CD4-positive, alpha-beta memory T cell (primary cell): Measurements from ENCODE around the gene ME3. TPM values are rescaled to one million over a fixed set of nuclear protein-coding genes. Genes with fewer than 3 reads are reported as not detected.

ENCODE experiments used
- CTCF ChIA-PET: fragments of 350-600 bp; sonication (Branson Sonifier 250); formaldehyde crosslinking; loops from one replicate; lab custom pipeline; 2021; ENCODE audit warnings: inconsistent platforms; ENCODE audit not compliant: partially characterized antibody; lab: Charles Lee
- POLR2A ChIA-PET: fragments of 350-600 bp; sonication (Branson Sonifier 250); formaldehyde crosslinking; loops from one replicate; lab custom pipeline; 2021; ENCODE audit not compliant: partially characterized antibody; lab: Charles Lee
- DNase-seq, 5 donors: peaks; one replicate each; pipeline versions ENCODE4 v3.0.0 to v3.0.0-alpha.2; 2020 to 2022; ENCODE audit warnings: mixed read lengths in 1 of 5
- H3K27ac ChIP-seq: one replicate; pipeline ENCODE4 v1.7.0; 2013; ENCODE audit warnings: low read depth, low read length
- H3K27me3 ChIP-seq: 2 replicates; pipeline ENCODE4 v1.7.0; 2013; ENCODE audit warnings: mild to moderate bottlenecking, low read length, moderate library complexity; ENCODE audit not compliant: insufficient read depth
- H3K36me3 ChIP-seq: 2 replicates; pipeline ENCODE4 v1.7.0; 2013; ENCODE audit warnings: mild to moderate bottlenecking, low read length, moderate library complexity; ENCODE audit not compliant: insufficient read depth
- H3K4me1 ChIP-seq: 2 replicates; pipeline ENCODE4 v1.7.0; 2013; ENCODE audit warnings: mild to moderate bottlenecking, low read length, moderate library complexity; ENCODE audit not compliant: insufficient read depth
- H3K4me3 ChIP-seq, 2 donors: one replicate each; pipeline ENCODE4 v1.7.0; 2013; ENCODE audit warnings: low read length in 2 of 2, mild to moderate bottlenecking in 1 of 2
- H3K9me3 ChIP-seq, 2 donors: one replicate each; pipeline ENCODE4 v1.7.0; 2013; ENCODE audit warnings: low read length in 2 of 2, control low read depth in 1 of 2; ENCODE audit not compliant: control insufficient read depth in 1 of 2
- H3K27ac Mint-ChIP-seq, 7 donors: one replicate each; pipeline ENCODE4 v1.8.0; 2020 to 2021; ENCODE audit warnings: mixed read lengths in 7 of 7, mild to moderate bottlenecking in 6 of 7, inconsistent platforms in 3 of 7, moderate library complexity in 3 of 7
- H3K27me3 Mint-ChIP-seq, 2 donors: one replicate each; pipeline ENCODE4 v1.8.0; 2020 to 2021; ENCODE audit warnings: mixed read lengths in 2 of 2
- H3K36me3 Mint-ChIP-seq, 2 donors: one replicate each; pipeline ENCODE4 v1.8.0; 2020 to 2021; ENCODE audit warnings: mixed read lengths in 2 of 2, inconsistent platforms in 1 of 2, mild to moderate bottlenecking in 1 of 2
- H3K4me1 Mint-ChIP-seq, 4 donors: one replicate each; pipeline ENCODE4 v1.8.0; 2020 to 2021; ENCODE audit warnings: mixed read lengths in 4 of 4, mild to moderate bottlenecking in 1 of 4
- H3K4me3 Mint-ChIP-seq, 8 donors: one replicate each; pipeline ENCODE4 v1.8.0; 2020 to 2021; ENCODE audit warnings: mixed read lengths in 8 of 8, mild to moderate bottlenecking in 7 of 8, moderate library complexity in 6 of 8, inconsistent platforms in 3 of 8
- H3K9me3 Mint-ChIP-seq, 8 donors: one replicate each; pipeline ENCODE4 v1.8.0; 2020 to 2021; ENCODE audit warnings: mixed read lengths in 8 of 8, mild to moderate bottlenecking in 5 of 8, inconsistent platforms in 3 of 8, moderate library complexity in 1 of 8
- intact Hi-C: fragments of 100-400 bp; cut with micrococcal nuclease; formaldehyde crosslinking; loops from one replicate; pipeline ENCODE4 v1.15.1; 2023
- polyA plus RNA-seq, 2 donors: library from polyadenylated mRNA; unstranded; fragments of 300-500 nt; fragmentation: Illumina TruSeq; gene quantifications; one replicate each; pipeline ENCODE4 v1.2.3, GENCODE V29; 2021
- total RNA-seq, 2 experiments: library from RNA; stranded (reverse); gene quantifications; one replicate each; pipeline ENCODE4 v1.2.3, GENCODE V29; 2021

The ME3 gene
- total and polyA plus RNA-seq, 4 experiments from 2014 or later: 0.15 to 1.9 (median 1.3) TPM; not detected in 1

DNA sequence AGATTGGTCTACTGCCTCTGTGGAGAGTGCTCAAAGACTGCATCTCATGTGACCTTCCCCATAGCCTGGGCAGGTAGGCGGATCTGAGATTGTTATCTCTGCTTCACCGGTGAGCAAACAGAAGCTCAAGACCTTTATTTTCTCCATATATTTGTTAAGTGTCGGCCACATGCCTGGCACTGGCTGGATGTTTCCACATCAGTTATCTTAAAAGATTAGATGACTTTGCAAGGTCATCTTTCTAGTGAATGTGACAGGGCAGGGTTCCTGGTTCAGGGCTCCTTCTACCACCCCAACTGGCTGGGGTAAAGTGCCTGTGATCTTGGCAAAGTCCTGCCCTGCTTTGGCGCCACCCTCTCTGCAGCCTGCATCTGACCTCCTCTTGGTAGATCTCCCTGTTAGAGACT lies 172.7 kb downstream of the ME3 start:
- Mint-ChIP-seq H3K27ac (no peak overlapping the region), H3K4me3 (no peak overlapping the region), H3K4me1 (no peaks in the 10 kb centered on the region), H3K36me3 (no peaks in the 10 kb centered on the region), H3K9me3 (no peaks in the 10 kb centered on the region), H3K27me3 (peaks cover 0 to 4% of the 10 kb centered on the region in 2 donors)
- ChIA-PET CTCF (no interaction called here), POLR2A (no interaction called here)
- Histone ChIP-seq H3K27ac (no peak overlapping the region), H3K9me3 (no peaks in the 10 kb centered on the region), H3K36me3 (no peaks in the 10 kb centered on the region), H3K4me3 (no peak overlapping the region), H3K27me3 (no peaks in the 10 kb centered on the region), H3K4me1 (no peaks in the 10 kb centered on the region)
- intact Hi-C loops: no loop called here
- DNase-seq: no peak

DNA sequence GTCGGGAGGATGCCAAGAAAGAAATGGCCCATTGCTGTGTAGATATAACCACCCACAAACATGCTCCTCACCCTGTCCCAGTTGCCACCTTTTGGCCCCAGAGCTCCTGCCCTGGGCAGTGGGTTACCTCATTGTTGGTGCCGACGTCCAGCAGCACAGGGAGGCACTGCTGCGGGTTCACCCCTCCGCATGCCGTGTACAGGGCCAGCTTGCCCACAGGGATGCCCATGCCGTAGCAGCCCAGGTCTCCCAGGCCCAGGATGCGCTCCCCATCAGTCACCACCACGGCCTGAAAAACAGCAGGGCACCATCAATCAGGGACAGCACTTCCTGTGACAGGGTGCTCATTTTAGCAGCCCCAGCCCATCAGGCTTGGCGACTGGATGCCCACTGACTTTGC lies 174.6 kb downstream of the ME3 start:
- Histone ChIP-seq H3K27ac (no peak overlapping the region), H3K36me3 (no peaks in the 10 kb centered on the region), H3K9me3 (no peaks in the 10 kb centered on the region), H3K27me3 (no peaks in the 10 kb centered on the region), H3K4me1 (no peaks in the 10 kb centered on the region), H3K4me3 (no peak overlapping the region)
- Mint-ChIP-seq H3K9me3 (no peaks in the 10 kb centered on the region), H3K27ac (no peak overlapping the region), H3K4me1 (no peaks in the 10 kb centered on the region), H3K36me3 (no peaks in the 10 kb centered on the region), H3K27me3 (peaks cover 0 to 4% of the 10 kb centered on the region in 2 donors), H3K4me3 (no peak overlapping the region)
- intact Hi-C loops: no loop called here
- ChIA-PET CTCF (no interaction called here), POLR2A (no interaction called here)
- DNase-seq: no peak

DNA sequence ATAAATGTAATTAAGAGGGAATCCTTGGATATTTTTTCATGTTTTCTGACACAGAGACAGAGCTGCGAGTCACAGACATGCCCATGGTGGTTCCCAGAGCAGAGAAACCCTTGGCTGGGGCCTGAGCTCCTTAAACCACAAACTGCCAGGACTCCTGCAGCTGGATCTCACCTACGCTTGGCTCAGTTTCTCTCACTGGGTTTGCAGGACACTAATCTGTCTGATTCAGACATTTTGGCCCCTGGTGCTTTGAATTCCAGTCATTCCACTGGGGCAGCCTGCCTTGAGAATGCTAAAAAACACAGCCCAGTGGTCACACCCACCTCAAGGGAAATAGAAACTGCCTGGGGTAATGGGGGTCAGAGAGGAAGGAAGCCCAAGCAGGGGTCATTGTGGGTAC lies 175.1 kb downstream of the ME3 start:
- no peaks in the 10 kb centered on the region for H3K36me3 Mint-ChIP-seq
- ChIA-PET POLR2A (no interaction called here), CTCF (no interaction called here)
- H3K27ac ChIP-seq: no peak overlapping the region
- H3K4me1 Mint-ChIP-seq: no peaks in the 10 kb centered on the region
- no peak for DNase-seq
- H3K9me3 Mint-ChIP-seq: no peaks in the 10 kb centered on the region
- no peaks in the 10 kb centered on the region for H3K27me3 ChIP-seq
- H3K9me3 ChIP-seq: no peaks in the 10 kb centered on the region
- intact Hi-C loops: no loop called here
- peaks cover 0 to 4% of the 10 kb centered on the region in 2 donors for H3K27me3 Mint-ChIP-seq
- no peak overlapping the region for H3K4me3 ChIP-seq
- H3K36me3 ChIP-seq: no peaks in the 10 kb centered on the region
- no peak overlapping the region for H3K4me3 Mint-ChIP-seq
- no peak overlapping the region for H3K27ac Mint-ChIP-seq
- no peaks in the 10 kb centered on the region for H3K4me1 ChIP-seq

DNA sequence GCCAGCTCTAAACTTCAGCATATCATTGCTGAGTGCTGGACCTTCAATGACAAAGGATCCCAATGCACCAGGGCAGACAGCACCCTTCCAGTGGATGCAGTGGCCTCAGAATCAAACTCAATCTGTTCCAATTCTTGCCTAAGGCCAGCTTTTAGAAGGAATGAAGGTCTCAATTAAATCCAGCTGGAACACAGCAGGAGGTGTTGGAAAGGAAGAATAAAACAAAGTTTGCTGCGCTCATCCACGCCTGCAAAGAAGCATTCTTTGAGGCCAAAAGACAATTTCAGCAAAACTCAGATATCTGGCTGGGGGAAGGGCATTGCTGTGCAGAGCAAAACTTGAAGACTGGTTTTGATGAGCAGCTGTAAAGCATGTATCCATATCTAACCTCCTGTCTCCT lies 177.1 kb downstream of the ME3 start:
- Histone ChIP-seq H3K9me3 (no peaks in the 10 kb centered on the region), H3K27ac (no peak overlapping the region), H3K27me3 (no peaks in the 10 kb centered on the region), H3K36me3 (no peaks in the 10 kb centered on the region), H3K4me3 (no peak overlapping the region), H3K4me1 (no peaks in the 10 kb centered on the region)
- no peaks in the 10 kb centered on the region for H3K36me3 Mint-ChIP-seq
- no peak for DNase-seq
- H3K27me3 Mint-ChIP-seq: peaks cover 0 to 4% of the 10 kb centered on the region in 2 donors
- no peaks in the 10 kb centered on the region for H3K4me1 Mint-ChIP-seq
- H3K27ac Mint-ChIP-seq: no peak overlapping the region
- no peaks in the 10 kb centered on the region for H3K9me3 Mint-ChIP-seq
- intact Hi-C loops: no loop called here
- CTCF ChIA-PET: no interaction called here
- POLR2A ChIA-PET: no interaction called here
- H3K4me3 Mint-ChIP-seq: no peak overlapping the region

DNA sequence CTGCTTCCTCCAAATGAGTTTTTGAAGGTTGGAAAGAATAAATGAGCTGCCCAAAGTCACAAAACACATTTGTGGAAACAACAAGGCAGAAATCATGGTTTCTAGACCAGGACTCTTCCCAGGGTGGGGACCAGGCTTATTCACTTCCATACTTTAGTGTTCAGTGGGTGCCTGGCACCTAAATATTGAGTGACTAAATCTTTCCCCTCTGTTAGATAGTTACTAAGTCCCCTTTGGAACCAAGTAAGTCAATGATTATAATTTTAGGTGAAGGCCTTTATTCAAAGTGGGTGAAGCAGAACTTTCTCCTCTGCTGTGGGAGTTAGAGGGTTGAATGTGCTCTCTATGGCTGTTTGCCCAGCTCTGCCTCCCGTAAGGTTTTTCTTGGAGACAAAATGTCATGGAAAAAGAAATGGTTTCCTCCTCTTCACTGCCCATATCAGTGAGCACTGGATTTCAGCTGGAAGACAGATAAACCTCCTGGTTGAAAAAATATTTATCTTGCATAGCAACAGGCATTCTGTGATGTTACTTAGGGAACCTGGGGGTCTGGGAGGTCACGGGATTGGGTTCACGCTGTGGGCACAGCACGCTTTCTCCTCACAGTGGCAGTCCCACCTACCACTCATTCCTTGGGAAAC lies 179.9 kb downstream of the ME3 start:
- H3K4me3 Mint-ChIP-seq: no peak overlapping the region
- no peaks in the 10 kb centered on the region for H3K4me1 Mint-ChIP-seq
- Histone ChIP-seq H3K9me3 (no peaks in the 10 kb centered on the region), H3K4me1 (no peaks in the 10 kb centered on the region), H3K36me3 (no peaks in the 10 kb centered on the region), H3K4me3 (no peak overlapping the region), H3K27ac (no peak overlapping the region), H3K27me3 (no peaks in the 10 kb centered on the region)
- no peak overlapping the region for H3K27ac Mint-ChIP-seq
- H3K27me3 Mint-ChIP-seq: no peaks in the 10 kb centered on the region
- intact Hi-C loops: no loop called here
- CTCF ChIA-PET: no interaction called here
- no peaks in the 10 kb centered on the region for H3K9me3 Mint-ChIP-seq
- POLR2A ChIA-PET: no interaction called here
- no peaks in the 10 kb centered on the region for H3K36me3 Mint-ChIP-seq
- no peak for DNase-seq

DNA sequence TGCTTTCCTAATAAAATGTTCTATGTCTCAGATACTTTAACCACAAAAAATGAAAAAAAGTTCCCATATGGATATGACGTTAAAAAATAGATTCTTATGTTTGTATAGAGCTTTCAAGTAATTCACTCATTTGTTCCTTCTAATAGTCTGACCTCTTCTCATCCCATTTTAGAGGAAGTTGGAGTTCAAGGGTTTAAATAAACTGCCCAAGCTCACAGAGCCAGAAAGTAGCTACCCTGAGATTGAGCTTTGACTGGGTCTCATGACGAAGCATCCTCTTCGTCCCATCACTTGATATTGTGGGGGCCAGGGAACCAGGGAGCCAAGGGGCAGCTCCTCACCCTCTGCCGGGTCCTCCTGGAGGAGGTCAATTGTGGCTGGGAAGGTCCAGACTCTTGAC lies 181.4 kb downstream of the ME3 start:
- H3K27ac Mint-ChIP-seq: no peak overlapping the region
- H3K27me3 Mint-ChIP-seq: no peaks in the 10 kb centered on the region
- intact Hi-C loops: no loop called here
- H3K36me3 Mint-ChIP-seq: no peaks in the 10 kb centered on the region
- H3K4me1 ChIP-seq: no peaks in the 10 kb centered on the region
- H3K27ac ChIP-seq: no peak overlapping the region
- no peak overlapping the region for H3K4me3 Mint-ChIP-seq
- no peak overlapping the region for H3K4me3 ChIP-seq
- ChIA-PET CTCF (no interaction called here), POLR2A (no interaction called here)
- H3K4me1 Mint-ChIP-seq: no peaks in the 10 kb centered on the region
- DNase-seq: no peak
- no peaks in the 10 kb centered on the region for H3K36me3 ChIP-seq
- H3K9me3 Mint-ChIP-seq: no peaks in the 10 kb centered on the region
- H3K27me3 ChIP-seq: no peaks in the 10 kb centered on the region
- no peaks in the 10 kb centered on the region for H3K9me3 ChIP-seq

DNA sequence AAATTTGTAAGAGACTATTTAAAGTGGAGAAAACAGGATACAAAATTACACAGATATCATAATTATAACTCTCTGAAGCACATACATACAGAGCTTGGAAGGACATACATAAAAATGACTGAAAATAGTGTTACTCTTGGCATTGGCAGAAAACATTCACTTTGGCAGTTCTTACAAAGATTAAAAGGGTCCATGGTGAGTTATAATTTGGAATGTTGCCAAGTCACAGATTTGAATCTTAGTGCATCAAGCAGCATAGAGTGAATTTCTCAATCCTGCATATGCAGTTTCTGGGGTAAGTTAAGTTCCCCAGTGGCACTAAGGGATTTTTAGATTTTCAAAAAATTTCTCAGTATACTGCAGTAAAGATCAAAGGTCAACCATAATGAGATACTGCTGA lies 181.8 kb downstream of the ME3 start:
- POLR2A ChIA-PET: no interaction called here

DNA sequence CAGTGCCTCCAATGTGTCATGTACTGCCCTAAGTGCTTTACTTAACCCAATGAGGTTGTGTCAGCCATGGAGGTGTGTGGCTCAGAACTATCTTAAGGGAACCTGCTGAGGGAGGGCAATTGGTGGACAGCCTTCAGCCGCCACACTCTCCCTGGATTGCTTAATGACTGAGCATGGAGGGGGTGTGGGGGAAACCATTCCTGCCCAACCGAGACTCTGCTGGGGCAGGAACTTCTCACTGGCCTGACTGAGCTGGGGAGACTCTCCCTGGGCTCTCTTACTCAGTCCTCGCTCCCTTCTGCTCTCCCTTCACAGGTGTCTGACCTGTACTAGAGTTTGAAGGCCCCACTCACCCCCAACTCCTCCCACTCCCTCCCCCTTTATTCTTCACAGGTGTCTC lies 183.0 kb downstream of the ME3 start:
- Mint-ChIP-seq H3K4me3 (no peak overlapping the region), H3K27me3 (no peaks in the 10 kb centered on the region), H3K36me3 (no peaks in the 10 kb centered on the region), H3K27ac (no peak overlapping the region), H3K9me3 (no peaks in the 10 kb centered on the region), H3K4me1 (no peaks in the 10 kb centered on the region)
- no peak overlapping the region for H3K4me3 ChIP-seq
- DNase-seq: no peak
- ChIA-PET POLR2A (no interaction called here), CTCF (no interaction called here)
- intact Hi-C loops: no loop called here
- H3K9me3 ChIP-seq: no peaks in the 10 kb centered on the region
- no peaks in the 10 kb centered on the region for H3K27me3 ChIP-seq
- H3K27ac ChIP-seq: no peak overlapping the region
- H3K4me1 ChIP-seq: no peaks in the 10 kb centered on the region
- H3K36me3 ChIP-seq: no peaks in the 10 kb centered on the region

More for the DNA sequence above, 181.8 kb downstream of the ME3 start:
- Histone ChIP-seq H3K4me1 (no peaks in the 10 kb centered on the region), H3K27me3 (no peaks in the 10 kb centered on the region), H3K9me3 (no peaks in the 10 kb centered on the region), H3K36me3 (no peaks in the 10 kb centered on the region), H3K27ac (no peak overlapping the region), H3K4me3 (no peak overlapping the region)
- Mint-ChIP-seq H3K9me3 (no peaks in the 10 kb centered on the region), H3K27ac (no peak overlapping the region), H3K4me1 (no peaks in the 10 kb centered on the region), H3K36me3 (no peaks in the 10 kb centered on the region), H3K4me3 (no peak overlapping the region), H3K27me3 (no peaks in the 10 kb centered on the region)
- CTCF ChIA-PET: no interaction called here
- intact Hi-C loops: no loop called here
- no peak for DNase-seq
